HG03571 (cell line): ENCODE results near the gene SLC34A1.
"Not testable (repeated sequence)": the region's sequence is repeated elsewhere in the genome, so short reads cannot be mapped to it uniquely, and the experiment has no call there.

Experiments
- ATAC-seq: cut with Tn5 transposase; IDR thresholded peaks from one replicate; pipeline ENCODE4 v1.9.1; 2021; ENCODE audit not compliant: unreplicated experiment

Gene SLC34A1

GRCh38 chr5:177384134-177384533 lies at the start of gene SLC34A1:
Gene SLC34A1 (plus strand): TSS chr5:177384434. CDS start chr5:177385742, 1,308 bp downstream.
- no peak for ATAC-seq

GRCh38 chr5:177334781-177335700 lies 49.2 kb upstream of the SLC34A1 start:
- ATAC-seq: no peak

GRCh38 chr5:177335701-177336065 lies 48.6 kb upstream of the SLC34A1 start:
- no peak for ATAC-seq

- ATAC-seq: no peak
Measured at GRCh38 chr5:177336112-177336511, 48.1 kb upstream of the SLC34A1 start.

- ATAC-seq: no peak
Measured at GRCh38 chr5:177336603-177337494, 47.4 kb upstream of the SLC34A1 start.

- ATAC-seq: no peak
Measured at GRCh38 chr5:177338251-177339106, 45.8 kb upstream of the SLC34A1 start.

GRCh38 chr5:177339107-177339638 lies 45.1 kb upstream of the SLC34A1 start:
- ATAC-seq: no peak

GRCh38 chr5:177343000-177343399 lies 41.2 kb upstream of the SLC34A1 start:
- not testable (repeated sequence) for ATAC-seq

GRCh38 chr5:177343777-177344176 lies 40.5 kb upstream of the SLC34A1 start:
- no peak for ATAC-seq

- ATAC-seq: no peak
Measured at GRCh38 chr5:177344891-177345290, 39.3 kb upstream of the SLC34A1 start.

GRCh38 chr5:177346820-177347219 lies 37.4 kb upstream of the SLC34A1 start:
- ATAC-seq: no peak

- no peak for ATAC-seq
Measured at GRCh38 chr5:177347699-177348098, 36.5 kb upstream of the SLC34A1 start.

GRCh38 chr5:177349362-177349647 lies 34.9 kb upstream of the SLC34A1 start:
- ATAC-seq: no peak

- ATAC-seq: no peak
Measured at GRCh38 chr5:177349762-177350161, 34.5 kb upstream of the SLC34A1 start.

GRCh38 chr5:177350776-177351391 lies 33.4 kb upstream of the SLC34A1 start:
- no peak for ATAC-seq

- ATAC-seq: peak; percentile 94
Measured at GRCh38 chr5:177351392-177352329, 32.6 kb upstream of the SLC34A1 start, which contains the start of gene LMAN2. Gene LMAN2 (minus strand): TSS chr5:177351668. CDS start chr5:177351647, 21 bp downstream.

- no peak for ATAC-seq
Measured at GRCh38 chr5:177353093-177353492, 31.1 kb upstream of the SLC34A1 start.

GRCh38 chr5:177354256-177354655 lies 30.0 kb upstream of the SLC34A1 start:
- ATAC-seq: no peak

- ATAC-seq: no peak
Measured at GRCh38 chr5:177354711-177355110, 29.5 kb upstream of the SLC34A1 start.
